Right lobe of liver (tissue), 6 donors: ENCODE measurements around the gene HSPB9. TPM values are rescaled to one million over a fixed set of nuclear protein-coding genes. Genes with fewer than 3 reads are reported as not detected.
A peak's percentile ranks its signal among the peaks of the same experiment; 100 is the strongest.

Experiments used
- ATAC-seq, 4 donors: fragments of 200-7000 bp; cut with Tn5 transposase; one replicate each; pipeline ENCODE4 v1.9.1; 2020; ENCODE audit warnings: mild to moderate bottlenecking in 4 of 4, moderate library complexity in 4 of 4
- DNase-seq, 3 donors: peaks; one replicate each; pipeline ENCODE4 v3.0.0-alpha.2; 2020
- H3K27ac ChIP-seq, 3 donors: fragments of 200-600 bp; one replicate each; pipeline ENCODE4 v1.8.0; 2022
- H3K27me3 ChIP-seq, 2 donors: fragments of 200-600 bp; one replicate each; pipeline ENCODE4 v1.8.0; 2022
- H3K36me3 ChIP-seq, 4 donors: fragments of 200-600 bp; sonication (generic) in 1 of 4; one replicate each; pipeline versions ENCODE4 v1.5.1 to v1.8.0; 2017 to 2022; ENCODE audit warnings: control low read depth in 1 of 4
- H3K4me1 ChIP-seq, 4 donors: fragments of 200-600 bp; sonication (generic) in 1 of 4; one replicate each; pipeline versions ENCODE4 v1.5.1 to v1.8.0; 2017 to 2022; ENCODE audit warnings: control low read depth in 1 of 4
- H3K4me3 ChIP-seq, 3 donors: fragments of 200-600 bp; one replicate each; pipeline ENCODE4 v1.8.0; 2022
- H3K9me3 ChIP-seq, 4 donors: fragments of 200-600 bp; sonication (generic) in 1 of 4; one replicate each; pipeline versions ENCODE4 v1.5.1 to v1.8.0; 2017 to 2022; ENCODE audit warnings: control low read depth in 1 of 4
- CTCF ChIP-seq, 4 donors: fragments of 200-600 bp in 3 of 4; fragments of 450-650 bp in 1 of 4; IDR thresholded peaks; one replicate each; pipeline versions ENCODE4 v1.5.1 to v1.8.0; 2016 to 2022; ENCODE audit warnings: antibody characterized with exemption in 4 of 4, mild to moderate bottlenecking in 2 of 4
- POLR2A ChIP-seq: fragments of 450-650 bp; IDR thresholded peaks from one replicate; pipeline ENCODE4 v1.6.1; 2017; ENCODE audit warnings: antibody characterized with exemption, mild to moderate bottlenecking
- WGBS: methylation state at CpG from one replicate; pipeline ENCODE4 v1.1.6; 2018; ENCODE audit warnings: low coverage, low lambda C conversion rate; ENCODE audit not compliant: insufficient coverage; ENCODE audit errors: missing lambda C conversion rate; 5-methylcytosine and 5-hydroxymethylcytosine counted together
- intact Hi-C, 2 donors: fragments of 100-400 bp; cut with DNase I; formaldehyde crosslinking; loops; one replicate each; pipeline versions ENCODE4 v1.11.2 to v1.14.1; 2022
- total RNA-seq, 6 experiments: library from RNA; depleted of rRNA in 2 of 6; stranded (reverse); fragments of >200 nt in 2 of 6; fragmentation: NEBNext Ultra II Directional in 3 of 6; extraction: Animal tissue kit (Norgen Biotek cat#: 25700) in 3 of 6; gene quantifications; one replicate each; pipeline versions ENCODE4 v1.1.0 to v1.2.4, GENCODE V29; 2016 to 2023
- donor health status: DM: no; HTN: yes; CAD: no.
- donor health status: DM: no; HTN: no; CAD: no.
- donor health status: DM: no; HTN: no; CAD: no.
- donor health status: DM: no; HTN: yes; CAD: no.
- donor health status: DM: no; HTN: yes; CAD: no.

HSPB9 gene
- total RNA-seq, 6 experiments from 2014 or later: 0.38 to 1.6 (median 0.85) TPM

- TF ChIP-seq CTCF (IDR thresholded peaks at IDR 0.05): no peak
- no peak for TF ChIP-seq POLR2A
- H3K9me3 ChIP-seq: no peaks in the 10 kb centered on the region
- no peaks in the 10 kb centered on the region for H3K27me3 ChIP-seq
- H3K36me3 ChIP-seq: peaks cover 0 to 9% (median 0%) of the 10 kb centered on the region in 4 donors
- WGBS: 70% methylated on average over 9 of the region's 18 CpGs
- peak overlapping the region in 1 of 3 donors; percentile 77 for H3K27ac ChIP-seq
- H3K4me3 ChIP-seq: peak overlapping the region in 1 of 3 donors; percentile 59
- peaks cover 0 to 43% (median 13%) of the 10 kb centered on the region in 4 donors for H3K4me1 ChIP-seq
- no peak for ATAC-seq
- DNase-seq: peak in 1 of 3 donors; percentile 48
- intact Hi-C loops: loop anchor here in 1 of 2 donors (5.0 kb wide), 1 partner anchor 148 kb away; no protein-coding TSS in a partner anchor
These were observed 12.0 kb upstream of the HSPB9 start for GRCh38 chr17:42110301-42111264.

- DNase-seq (peak; percentile 75 to 94 (median 91)), ATAC-seq (peak; percentile 19 to 59 (median 55))
- H3K4me1 ChIP-seq: peaks cover 0 to 50% (median 14%) of the 10 kb centered on the region in 4 donors
- peak overlapping the region; percentile 54 to 62 (median 59) for H3K4me3 ChIP-seq
- H3K9me3 ChIP-seq: no peaks in the 10 kb centered on the region
- intact Hi-C loops: loop anchor here in 1 of 2 donors (5.0 kb wide), 1 partner anchor 149 kb away; no protein-coding TSS in a partner anchor
- no peaks in the 10 kb centered on the region for H3K27me3 ChIP-seq
- no peak for TF ChIP-seq CTCF (IDR thresholded peaks at IDR 0.05)
- no peak for TF ChIP-seq POLR2A
- peak overlapping the region; percentile 65 to 83 (median 77) for H3K27ac ChIP-seq
- 27% methylated on average over 2 of the region's 11 CpGs for WGBS
- peaks cover 0 to 6% (median 0%) of the 10 kb centered on the region in 4 donors for H3K36me3 ChIP-seq
These were observed 11.4 kb upstream of the HSPB9 start for GRCh38 chr17:42111265-42111636.

GRCh38 chr17:42111871-42112551 lies 10.6 kb upstream of the HSPB9 start:
- TF ChIP-seq POLR2A (no peak), CTCF (IDR thresholded peaks at IDR 0.05) (no peak)
- H3K4me3 ChIP-seq: peak overlapping the region; percentile 54 to 62 (median 59)
- 8% methylated on average over 9 of the region's 12 CpGs for WGBS
- intact Hi-C loops: loop anchor here in 1 of 2 donors (5.0 kb wide), 1 partner anchor 150 kb away; no protein-coding TSS in a partner anchor
- ATAC-seq (peak; percentile 22 to 45 (median 30)), DNase-seq (peak in 1 of 3 donors; percentile 56)
- peak overlapping the region; percentile 65 to 83 (median 77) for H3K27ac ChIP-seq
- no peaks in the 10 kb centered on the region for H3K27me3 ChIP-seq
- H3K36me3 ChIP-seq: peaks cover 0 to 6% (median 0%) of the 10 kb centered on the region in 4 donors
- no peaks in the 10 kb centered on the region for H3K9me3 ChIP-seq
- H3K4me1 ChIP-seq: peaks cover 0 to 51% (median 16%) of the 10 kb centered on the region in 4 donors

- Histone ChIP-seq H3K27me3 (no peaks in the 10 kb centered on the region), H3K4me3 (peak within 1 kb of the TSS; percentile 54 to 62 (median 59)), H3K27ac (peak within 1 kb of the TSS; percentile 65 to 83 (median 77)), H3K4me1 (peaks cover 0 to 44% (median 16%) of the 10 kb centered on the region in 4 donors), H3K9me3 (no peaks in the 10 kb centered on the region), H3K36me3 (peaks cover 0 to 9% (median 2%) of the 10 kb centered on the region in 4 donors)
- WGBS: 0% methylated on average over 4 of the region's 10 CpGs
- TF ChIP-seq POLR2A (peak; percentile 49), CTCF (IDR thresholded peaks at IDR 0.05) (no peak)
- ATAC-seq (peak; percentile 77 to 83 (median 79)), DNase-seq (peak; percentile 69 to 82 (median 76))
- intact Hi-C loops: loop anchor here in 1 of 2 donors (5.0 kb wide), 1 partner anchor 150 kb away; no protein-coding TSS in a partner anchor
These were observed 9.9 kb upstream of the HSPB9 start, which contains the start of gene DHX58 for GRCh38 chr17:42112552-42113176. Gene DHX58, minus strand, starts transcription at chr17:42112714. Its CDS starts 822 bp downstream, at chr17:42111892.
